Subcutaneous abdominal adipose tissue (tissue), 5 donors: ENCODE data around the gene GALM.

Experiments used
- H3K27ac ChIP-seq: one replicate; pipeline ENCODE4 v1.7.0; 2013; ENCODE audit warnings: low read depth, mild to moderate bottlenecking, inconsistent platforms, low read length, moderate library complexity
- H3K27me3 ChIP-seq, 5 donors: one replicate each; pipeline ENCODE4 v1.7.0; 2013; ENCODE audit warnings: low read length in 5 of 5, inconsistent platforms in 1 of 5; ENCODE audit not compliant: control insufficient read depth in 5 of 5, insufficient read depth in 4 of 5
- H3K36me3 ChIP-seq, 5 donors: one replicate each; pipeline ENCODE4 v1.7.0; 2013; ENCODE audit warnings: low read length in 5 of 5; ENCODE audit not compliant: control insufficient read depth in 5 of 5, insufficient read depth in 5 of 5
- H3K4me1 ChIP-seq, 5 donors: one replicate each; pipeline ENCODE4 v1.7.0; 2013; ENCODE audit warnings: low read length in 5 of 5, mild to moderate bottlenecking in 3 of 5, moderate library complexity in 1 of 5; ENCODE audit not compliant: control insufficient read depth in 5 of 5, insufficient read depth in 5 of 5
- H3K4me3 ChIP-seq, 5 donors: one replicate each; pipeline ENCODE4 v1.7.0; 2013; ENCODE audit warnings: low read length in 5 of 5, low read depth in 1 of 5
- H3K9ac ChIP-seq, 5 donors: one replicate each; pipeline ENCODE4 v1.7.0; 2013; ENCODE audit warnings: low read length in 5 of 5, mild to moderate bottlenecking in 4 of 5, moderate library complexity in 3 of 5
- H3K9me3 ChIP-seq, 5 donors: one replicate each; pipeline ENCODE4 v1.7.0; 2013; ENCODE audit warnings: low read length in 5 of 5; ENCODE audit not compliant: control insufficient read depth in 5 of 5
- donor health status: healthy.
- donor health status: healthy.
- donor health status: healthy.
- donor health status: healthy.
- donor health status: healthy.

Gene GALM

DNA sequence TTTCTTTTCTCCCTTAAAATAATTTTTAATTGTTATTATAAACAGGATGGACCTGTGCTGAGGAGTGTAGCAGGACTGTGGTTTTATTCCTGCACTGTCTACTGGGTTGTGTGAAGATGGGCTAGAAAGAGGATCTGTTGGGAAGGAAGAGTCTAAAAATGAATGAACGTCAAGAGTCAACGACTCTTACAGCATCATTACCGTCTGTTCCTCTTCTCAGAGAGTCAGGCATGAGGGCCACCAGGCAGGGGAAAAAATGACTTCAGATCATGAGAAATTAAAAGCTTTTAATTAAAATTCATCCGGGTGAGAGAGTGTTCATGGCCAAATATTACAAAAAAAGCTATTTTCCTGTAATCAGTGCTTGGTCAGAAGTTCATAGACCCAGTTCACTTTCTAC, 52.7 kb downstream of the GALM start:
- Histone ChIP-seq H3K9ac (no peak overlapping the region), H3K4me1 (peaks cover 1 to 36% (median 27%) of the 10 kb centered on the region in 5 donors), H3K36me3 (no peaks in the 10 kb centered on the region), H3K4me3 (no peak overlapping the region), H3K9me3 (peaks cover 0 to 2% (median 0%) of the 10 kb centered on the region in 5 donors), H3K27ac (no peak overlapping the region), H3K27me3 (no peaks in the 10 kb centered on the region)

DNA sequence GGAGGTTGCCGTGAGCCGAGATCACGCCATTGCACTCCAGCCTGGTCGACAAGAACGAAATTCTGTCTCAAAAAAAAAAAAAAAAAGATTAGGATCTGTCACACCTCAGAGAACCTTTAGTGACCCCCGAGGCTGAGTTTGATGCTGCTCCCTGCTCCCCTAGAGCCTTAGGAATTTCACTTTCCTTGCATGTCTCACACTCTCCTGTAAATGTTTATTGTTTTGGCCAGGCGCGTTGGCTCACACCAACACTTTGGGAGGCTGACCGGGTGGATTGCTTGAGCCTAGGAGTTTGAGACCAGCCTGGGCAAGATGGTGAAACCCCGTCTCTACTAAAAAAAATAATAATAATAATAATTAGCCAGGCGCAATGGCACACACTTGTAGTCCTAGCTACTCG, 53.8 kb downstream of the GALM start:
- H3K27ac ChIP-seq, result no peak overlapping the region
- H3K9me3 ChIP-seq, result peaks cover 0 to 2% (median 0%) of the 10 kb centered on the region in 5 donors
- H3K9ac ChIP-seq, result no peak overlapping the region
- H3K4me1 ChIP-seq, result peaks cover 1 to 36% (median 27%) of the 10 kb centered on the region in 5 donors
- no peak overlapping the region for H3K4me3 ChIP-seq
- no peaks in the 10 kb centered on the region for H3K27me3 ChIP-seq
- H3K36me3 ChIP-seq, result no peaks in the 10 kb centered on the region

DNA sequence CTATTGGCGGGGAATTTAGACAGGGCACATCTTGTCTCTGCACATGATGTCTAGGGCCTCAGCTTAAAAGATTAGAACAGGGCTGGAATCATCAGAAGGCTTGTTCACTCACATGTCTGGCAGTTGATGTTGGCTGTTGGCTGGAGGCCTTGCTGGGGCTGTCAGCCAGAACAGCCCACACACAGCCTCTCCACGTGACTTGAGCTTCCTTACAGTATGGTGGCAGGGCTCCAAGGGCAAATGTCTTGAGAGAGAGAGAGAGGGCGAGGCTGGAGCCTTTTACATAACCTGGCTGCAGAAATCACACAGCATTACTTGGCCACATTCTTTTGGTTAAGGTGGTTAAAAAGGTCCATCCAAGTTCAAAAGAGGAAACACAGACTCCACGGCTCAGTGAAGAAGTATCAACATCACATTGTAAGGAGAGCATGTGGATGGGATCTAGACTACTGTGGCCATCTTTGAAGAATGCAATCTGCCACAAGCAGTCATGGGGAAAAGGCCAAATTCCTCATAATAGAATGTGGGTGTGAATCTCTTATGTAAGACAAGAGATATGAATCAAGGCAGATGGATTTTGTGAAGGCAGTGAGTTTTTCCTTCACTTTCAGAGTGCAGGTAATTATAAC, 54.8 kb downstream of the GALM start:
- Histone ChIP-seq H3K9ac (no peak overlapping the region), H3K4me3 (no peak overlapping the region), H3K27me3 (no peaks in the 10 kb centered on the region), H3K36me3 (no peaks in the 10 kb centered on the region), H3K27ac (peak overlapping the region; percentile 27), H3K9me3 (peaks cover 0 to 2% (median 0%) of the 10 kb centered on the region in 5 donors), H3K4me1 (peaks cover 1 to 36% (median 27%) of the 10 kb centered on the region in 5 donors)

GRCh38 chr2:38722271-38723061, 56.6 kb downstream of the GALM start:
- Histone ChIP-seq H3K4me1 (peaks cover 1 to 27% (median 24%) of the 10 kb centered on the region in 5 donors), H3K9me3 (peaks cover 0 to 2% (median 0%) of the 10 kb centered on the region in 5 donors), H3K27ac (no peak overlapping the region), H3K9ac (no peak overlapping the region), H3K36me3 (no peaks in the 10 kb centered on the region), H3K4me3 (no peak overlapping the region), H3K27me3 (no peaks in the 10 kb centered on the region)

DNA sequence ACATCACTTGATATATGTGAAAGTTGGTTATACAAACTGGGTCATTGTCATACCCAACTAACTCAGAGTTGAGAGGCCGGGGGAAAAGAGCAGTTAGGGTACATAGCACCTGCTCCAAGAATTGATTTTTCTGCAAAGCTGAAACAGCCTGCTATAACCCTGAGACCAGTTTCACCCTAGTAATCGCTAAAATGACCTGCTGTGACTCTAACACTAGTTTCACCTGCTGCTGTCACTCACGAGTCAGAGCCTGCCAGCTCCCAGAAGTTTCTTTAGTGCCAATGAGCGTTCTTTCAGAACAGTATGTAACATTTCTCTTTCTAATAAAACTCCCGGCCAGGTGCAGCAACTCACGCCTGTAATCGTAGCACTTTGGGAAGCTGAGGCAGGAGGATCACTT, 57.3 kb downstream of the GALM start:
- no peak overlapping the region for H3K4me3 ChIP-seq
- peaks cover 1 to 27% (median 24%) of the 10 kb centered on the region in 5 donors for H3K4me1 ChIP-seq
- H3K9me3 ChIP-seq, result peaks cover 0 to 2% (median 0%) of the 10 kb centered on the region in 5 donors
- H3K36me3 ChIP-seq, result no peaks in the 10 kb centered on the region
- no peaks in the 10 kb centered on the region for H3K27me3 ChIP-seq
- no peak overlapping the region for H3K27ac ChIP-seq
- H3K9ac ChIP-seq, result no peak overlapping the region

GRCh38 chr2:38727661-38728060, 61.7 kb downstream of the GALM start:
- Histone ChIP-seq H3K9ac (no peak overlapping the region), H3K4me1 (peaks cover 0 to 3% (median under 1%) of the 10 kb centered on the region in 5 donors), H3K27ac (no peak overlapping the region), H3K4me3 (no peak overlapping the region), H3K36me3 (peaks cover 0 to 25% (median 19%) of the 10 kb centered on the region in 5 donors), H3K9me3 (no peaks in the 10 kb centered on the region), H3K27me3 (no peaks in the 10 kb centered on the region)

DNA sequence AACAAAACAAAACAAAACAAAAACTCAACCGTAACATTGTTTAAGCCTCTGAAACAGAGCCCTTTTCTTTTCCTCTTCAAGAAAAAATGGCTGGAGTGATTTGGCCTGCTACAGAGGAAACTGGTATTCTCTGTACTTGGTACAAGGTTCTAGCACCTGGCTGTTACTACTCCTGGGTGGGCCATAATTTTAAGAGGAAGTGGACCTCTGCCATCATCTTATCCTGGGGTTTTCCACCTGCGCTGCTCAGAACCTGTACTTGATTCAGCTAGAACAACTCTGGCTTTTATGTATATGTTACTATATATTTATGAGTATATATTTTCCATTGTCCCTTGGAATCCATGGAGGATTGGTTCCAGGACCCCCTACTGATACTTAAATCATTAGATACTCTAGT, 62.8 kb downstream of the GALM start:
- Histone ChIP-seq H3K27me3 (no peaks in the 10 kb centered on the region), H3K36me3 (peaks cover 0 to 34% (median 25%) of the 10 kb centered on the region in 5 donors), H3K27ac (no peak overlapping the region), H3K4me3 (no peak overlapping the region), H3K4me1 (peaks cover 0 to 2% (median 0%) of the 10 kb centered on the region in 5 donors), H3K9ac (no peak overlapping the region), H3K9me3 (no peaks in the 10 kb centered on the region)

DNA sequence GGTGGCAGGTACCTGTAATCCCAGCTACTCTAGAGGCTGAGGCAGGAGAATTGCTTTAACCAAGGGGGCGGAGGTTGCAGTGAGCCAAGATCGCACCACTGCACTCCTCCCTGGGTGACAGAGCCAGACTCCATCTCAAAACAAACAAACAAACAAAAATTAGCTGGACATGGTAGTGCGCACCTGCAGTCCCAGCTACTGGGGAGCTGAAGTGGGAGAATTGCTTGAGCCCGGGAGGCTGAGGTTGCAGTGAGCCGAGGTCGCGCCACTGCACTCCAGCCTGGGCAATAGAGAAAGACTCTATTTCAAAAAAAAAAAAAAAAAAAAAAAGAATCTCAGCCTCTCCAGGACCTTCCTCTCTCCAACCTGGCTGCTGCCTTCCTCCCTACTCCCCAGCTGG, 65.2 kb downstream of the GALM start:
- Histone ChIP-seq H3K9me3 (no peaks in the 10 kb centered on the region), H3K36me3 (peaks cover 0 to 35% (median 26%) of the 10 kb centered on the region in 5 donors)

GRCh38 chr2:38731684-38732221, 65.8 kb downstream of the GALM start:
- H3K9me3 ChIP-seq, result no peaks in the 10 kb centered on the region
- H3K36me3 ChIP-seq, result peaks cover 0 to 35% (median 26%) of the 10 kb centered on the region in 5 donors
- no peak overlapping the region for H3K9ac ChIP-seq
- no peak overlapping the region for H3K4me3 ChIP-seq
- H3K27me3 ChIP-seq, result no peaks in the 10 kb centered on the region
- peaks cover 0 to 17% (median 6%) of the 10 kb centered on the region in 5 donors for H3K4me1 ChIP-seq
- H3K27ac ChIP-seq, result no peak overlapping the region

More for the DNA sequence above, 65.2 kb downstream of the GALM start:
- peaks cover 0 to 17% (median 6%) of the 10 kb centered on the region in 5 donors for H3K4me1 ChIP-seq
- no peak overlapping the region for H3K4me3 ChIP-seq
- H3K27ac ChIP-seq, result no peak overlapping the region
- no peak overlapping the region for H3K9ac ChIP-seq
- H3K27me3 ChIP-seq, result no peaks in the 10 kb centered on the region
